ENCODE measurements around the gene SIVA1.

The SIVA1 gene

DNA sequence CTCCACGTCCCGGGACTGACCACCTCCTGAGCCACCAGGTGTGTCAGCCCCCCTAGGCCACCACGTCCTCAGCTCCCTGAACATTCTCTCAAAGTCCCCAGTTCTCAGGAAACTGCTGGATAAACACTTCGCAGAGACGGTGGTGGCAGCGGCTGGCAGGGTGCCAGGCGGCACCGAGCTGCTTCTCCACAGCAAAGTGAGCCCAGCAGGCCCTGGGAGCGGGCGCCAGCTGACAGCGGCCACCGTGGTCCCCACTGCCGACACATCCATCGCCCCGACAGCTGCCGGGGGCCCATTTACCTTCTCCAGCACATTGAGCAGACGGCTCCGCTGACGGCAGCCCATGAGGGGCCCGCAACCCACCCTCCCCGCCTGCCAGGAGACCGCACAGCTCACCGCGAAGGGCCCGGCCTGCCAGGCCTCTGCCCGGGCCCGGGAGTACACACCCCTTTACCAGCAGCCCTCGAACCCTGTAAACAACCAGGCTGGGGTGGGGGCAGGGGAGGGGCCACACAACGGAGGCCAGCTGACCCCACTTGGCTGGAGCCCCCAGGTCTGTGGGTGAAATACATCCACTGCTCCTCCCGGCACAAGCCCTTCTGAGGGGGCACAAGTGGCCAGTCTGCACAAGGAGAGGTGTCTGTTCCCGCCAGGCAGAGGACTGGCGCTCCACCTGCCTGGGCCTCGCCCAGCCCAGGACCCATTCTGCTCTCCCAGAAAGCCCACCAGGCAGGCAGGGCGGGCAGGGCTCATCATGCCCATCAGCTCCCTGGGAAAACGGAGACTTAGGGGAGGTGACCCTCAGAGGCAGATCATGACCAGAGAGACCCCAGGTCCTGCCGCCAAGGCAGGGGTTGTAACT lies 32.1 kb downstream of the SIVA1 start:
- DNase-seq (ENCODE audit: low read depth) = no peak

DNA sequence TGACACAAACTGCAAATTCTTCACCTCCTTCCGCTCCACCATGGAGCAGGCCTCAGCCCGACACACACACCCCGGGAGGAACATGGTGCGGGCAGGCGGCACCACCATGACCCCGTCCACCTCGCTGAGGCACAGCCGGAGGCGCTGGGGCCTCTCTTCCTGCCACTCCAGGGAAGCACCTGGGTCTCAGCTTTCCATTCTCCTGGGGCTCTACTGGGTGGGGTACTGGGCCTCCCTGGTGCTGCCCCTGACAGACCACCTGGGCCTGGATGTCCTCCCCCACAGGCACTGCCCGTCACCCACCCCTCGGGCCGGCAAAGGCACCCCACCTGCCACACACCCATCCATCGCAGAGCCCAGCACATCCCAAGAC lies 32.7 kb downstream of the SIVA1 start:
- no peak for DNase-seq (ENCODE audit: low read depth)

DNA sequence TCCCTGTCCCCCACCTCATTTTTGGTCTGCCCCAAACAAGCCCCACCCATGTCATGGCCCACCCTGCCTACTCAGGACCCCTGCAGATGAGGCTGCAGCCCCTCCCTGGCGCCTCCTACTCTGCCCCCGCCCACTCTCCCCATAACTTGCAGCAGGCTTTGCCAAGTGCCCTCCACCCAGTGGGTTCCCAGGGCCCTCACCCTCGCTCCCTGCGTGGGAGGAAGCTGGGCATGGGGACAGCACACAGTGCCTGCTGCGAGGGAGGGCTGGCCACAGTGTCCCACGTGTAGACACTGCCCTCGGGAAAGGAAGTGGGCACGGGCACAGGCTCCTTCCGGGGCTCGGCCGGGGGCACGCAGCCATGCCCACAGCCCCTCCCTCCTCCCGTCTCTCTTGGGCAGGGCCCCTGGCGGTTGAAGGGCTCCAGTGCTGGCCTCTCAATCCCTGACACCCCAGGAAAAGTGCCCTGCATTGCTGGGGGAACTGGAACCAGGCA lies 33.2 kb downstream of the SIVA1 start:
- DNase-seq (ENCODE audit: low read depth) = no peak

DNA sequence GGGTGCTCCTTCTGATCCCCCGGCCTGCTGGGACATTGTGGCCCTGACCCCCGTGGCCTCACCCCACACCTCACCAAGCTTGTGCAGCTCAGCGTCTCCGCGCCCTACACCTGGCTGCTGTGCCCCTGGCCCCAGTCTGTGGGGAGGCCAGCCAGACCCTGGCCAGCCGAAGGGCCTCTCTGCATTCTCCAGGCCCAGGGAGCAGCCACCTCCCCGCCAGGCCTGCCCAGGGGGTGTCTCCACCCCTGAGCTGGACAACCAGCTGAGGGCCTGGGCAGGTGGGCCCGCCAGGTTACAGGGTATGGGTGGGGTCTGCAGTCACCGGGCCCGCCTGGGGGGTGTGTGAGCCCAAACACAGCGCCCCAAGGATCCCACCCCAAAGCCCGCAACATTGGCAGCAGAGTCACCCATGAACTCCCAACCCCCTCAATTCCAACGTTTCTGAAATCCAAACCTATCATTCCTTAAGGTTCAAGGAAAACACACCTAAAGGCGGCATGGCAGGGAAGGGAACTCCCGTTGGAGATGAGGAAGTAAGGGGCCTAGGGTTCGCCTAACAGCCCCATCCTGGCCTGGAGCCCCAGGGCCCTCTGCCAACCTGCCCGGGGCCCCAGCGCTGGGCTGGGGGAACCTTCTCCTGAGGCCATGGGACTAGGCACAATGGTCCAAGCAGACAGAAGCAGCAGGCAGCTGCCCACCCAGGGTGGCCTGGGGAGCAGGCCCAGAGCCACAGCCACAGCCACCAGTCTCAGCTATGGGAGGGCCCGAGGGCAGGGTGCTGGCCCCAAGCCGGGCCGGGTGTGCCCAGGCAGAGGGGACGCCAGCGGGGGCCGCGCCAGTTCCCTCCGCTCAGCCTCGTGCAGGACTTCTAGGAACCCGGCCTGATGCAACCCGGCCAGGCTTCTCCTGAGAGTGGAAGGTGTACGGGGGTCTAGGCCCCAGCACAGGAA lies 34.1 kb downstream of the SIVA1 start:
- no peak for DNase-seq (ENCODE audit: low read depth)

DNA sequence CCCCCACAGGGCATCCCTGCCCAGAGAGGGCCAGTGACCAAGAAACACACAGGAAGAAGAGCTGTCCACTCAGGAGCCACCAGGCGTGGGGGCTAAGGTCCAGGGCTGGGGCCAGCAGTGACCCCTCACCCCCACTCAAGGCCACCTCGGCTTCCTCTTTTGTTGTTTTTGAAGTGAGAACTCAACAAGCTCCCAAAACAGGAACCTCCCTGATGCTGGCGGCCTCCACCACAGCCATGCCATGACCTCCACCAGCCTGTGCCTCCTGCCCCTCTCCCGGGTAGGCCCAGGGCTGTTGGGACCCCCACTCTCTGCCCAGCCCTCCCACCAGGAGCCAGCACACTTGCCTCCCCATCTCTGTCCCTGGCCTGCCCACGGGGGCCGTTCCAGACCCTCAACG lies 34.8 kb downstream of the SIVA1 start:
- DNase-seq (ENCODE audit: low read depth) = no peak

DNA sequence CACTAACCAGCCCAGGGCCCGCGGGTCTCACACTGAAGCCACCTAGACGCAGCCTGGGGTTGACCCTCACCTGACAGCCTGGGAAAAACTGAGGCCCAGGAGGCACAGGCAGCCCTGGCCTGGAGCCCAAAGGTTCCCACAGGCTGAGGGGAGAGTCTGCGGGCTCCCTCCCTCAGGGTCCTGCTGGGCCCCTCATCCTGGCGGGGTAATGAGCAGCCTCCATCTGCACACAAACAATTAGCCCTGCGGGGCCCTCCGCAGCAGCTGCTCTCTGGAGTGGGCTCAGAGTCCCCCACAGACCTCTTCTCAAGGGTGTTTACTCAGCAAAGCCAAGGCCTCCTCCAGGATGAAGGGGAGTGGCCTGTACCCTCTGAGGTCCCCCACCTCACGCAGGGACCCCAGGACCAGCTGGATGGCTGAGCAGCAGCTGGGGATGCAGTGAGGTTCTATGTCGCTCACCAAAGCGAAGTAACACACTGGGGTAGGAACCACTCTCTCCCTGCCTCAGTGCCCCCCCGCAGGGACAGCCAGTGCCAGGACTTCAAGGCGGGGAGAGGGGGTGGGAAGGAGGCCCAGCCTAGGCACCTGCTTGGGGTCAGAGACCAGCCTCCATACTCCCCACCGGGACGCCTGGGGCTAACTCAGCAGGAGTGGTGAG lies 35.3 kb downstream of the SIVA1 start:
- DNase-seq (ENCODE audit: low read depth) = no peak

DNA sequence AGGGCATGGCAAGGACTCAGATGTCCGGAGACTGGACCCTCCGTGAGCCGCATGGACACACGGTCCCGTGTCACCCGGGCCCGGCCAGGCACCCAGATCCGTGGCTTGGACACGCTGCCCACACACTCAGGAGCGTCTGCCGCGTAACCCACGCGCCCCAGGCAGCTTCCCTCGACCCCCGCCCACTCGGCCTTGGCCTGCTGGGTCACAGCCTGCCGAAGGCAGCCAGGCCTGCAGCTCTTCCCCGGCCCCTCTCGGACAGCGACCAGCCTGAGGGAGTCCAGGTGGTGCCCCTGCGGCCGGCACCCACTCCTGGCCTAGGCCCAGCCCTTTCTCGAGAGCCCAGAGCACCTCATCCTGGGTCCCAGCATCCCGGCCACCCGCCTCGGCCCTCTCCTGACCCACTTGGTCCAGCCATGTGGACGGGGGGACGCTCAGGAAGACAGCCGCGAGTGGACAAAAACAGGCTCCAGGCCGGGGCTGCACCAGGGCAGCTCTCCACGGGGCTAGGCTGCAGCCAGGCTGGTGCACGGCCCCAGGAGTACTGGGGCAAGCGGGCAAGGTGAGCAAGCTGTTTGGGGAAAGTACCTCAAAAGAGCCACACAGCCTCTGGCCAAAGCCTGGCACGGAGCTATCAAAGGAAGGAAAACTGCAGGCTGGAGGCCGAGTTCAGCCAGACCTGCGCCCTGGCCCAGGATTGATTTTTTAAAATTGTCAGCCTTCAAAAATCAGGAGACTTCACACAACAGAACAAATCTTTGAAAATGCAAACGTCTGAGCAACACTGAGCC lies 36.1 kb downstream of the SIVA1 start:
- DNase-seq (ENCODE audit: low read depth) = no peak

DNA sequence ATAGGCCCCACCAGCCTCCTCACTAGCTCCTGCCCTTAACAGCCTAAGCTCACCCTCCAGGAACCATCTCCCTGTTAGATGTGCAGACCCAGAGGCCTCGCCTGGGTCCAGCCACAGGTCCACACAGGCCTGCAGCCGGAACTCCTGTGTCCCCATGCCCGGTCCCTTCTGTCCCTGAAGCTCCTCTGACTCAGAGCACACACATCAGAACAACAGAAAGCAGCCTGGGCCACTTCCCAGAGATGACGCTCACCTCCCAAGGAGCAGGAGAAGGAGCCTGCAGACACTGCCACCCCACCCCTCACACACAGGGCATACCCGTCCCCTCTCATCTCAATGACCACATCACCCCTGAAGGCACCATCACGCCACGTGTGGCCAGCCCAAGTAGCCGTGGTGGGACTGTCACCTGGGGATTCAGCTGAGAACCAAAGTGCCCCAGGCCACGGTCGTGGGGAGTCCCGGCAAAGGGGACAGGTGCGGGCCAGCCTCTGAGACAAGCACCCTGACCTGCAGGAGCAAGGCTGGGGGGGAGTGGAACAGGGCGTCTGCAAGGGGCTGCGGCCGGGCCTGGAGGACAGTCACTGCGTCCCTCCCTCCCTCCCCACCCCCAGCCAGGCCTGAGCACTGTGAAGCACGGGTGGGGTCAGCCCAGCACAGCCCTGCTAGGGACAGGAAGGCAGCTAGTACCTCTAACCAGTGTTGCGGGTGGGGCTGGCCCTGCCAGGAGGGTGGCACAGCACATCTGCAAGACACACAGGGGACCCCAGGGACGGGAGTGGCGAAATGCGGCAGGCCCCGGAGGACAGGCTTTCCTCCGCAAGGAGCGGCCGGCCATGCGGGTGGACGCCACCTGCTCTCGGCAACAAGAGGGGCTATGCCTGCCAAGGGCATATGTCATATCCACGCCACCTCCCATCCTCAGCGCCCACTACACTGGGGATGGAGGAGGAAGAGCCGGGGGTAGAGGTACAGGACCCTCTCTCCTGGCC lies 37.1 kb downstream of the SIVA1 start:
- DNase-seq (ENCODE audit: low read depth) = no peak

DNA sequence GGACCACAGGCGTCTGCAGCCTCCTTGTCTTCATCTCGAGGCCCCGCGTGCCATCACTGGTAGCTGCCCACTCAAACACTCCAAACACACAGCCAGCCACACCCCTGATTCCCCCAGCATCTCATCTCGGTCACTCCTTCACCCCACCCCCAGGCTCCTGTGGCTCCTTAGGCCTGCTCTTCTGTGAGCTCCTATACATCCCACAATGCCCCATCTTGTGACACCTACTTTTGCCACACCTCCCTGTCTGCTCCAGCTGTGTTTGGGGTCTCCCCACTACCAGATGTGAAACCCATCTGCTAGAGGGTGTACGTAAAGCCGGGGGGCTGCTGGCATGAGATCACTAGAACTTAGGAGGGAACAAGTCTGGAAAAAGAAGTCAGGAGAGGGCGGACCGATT lies 38.5 kb downstream of the SIVA1 start:
- no peak for DNase-seq (ENCODE audit: low read depth)

DNA sequence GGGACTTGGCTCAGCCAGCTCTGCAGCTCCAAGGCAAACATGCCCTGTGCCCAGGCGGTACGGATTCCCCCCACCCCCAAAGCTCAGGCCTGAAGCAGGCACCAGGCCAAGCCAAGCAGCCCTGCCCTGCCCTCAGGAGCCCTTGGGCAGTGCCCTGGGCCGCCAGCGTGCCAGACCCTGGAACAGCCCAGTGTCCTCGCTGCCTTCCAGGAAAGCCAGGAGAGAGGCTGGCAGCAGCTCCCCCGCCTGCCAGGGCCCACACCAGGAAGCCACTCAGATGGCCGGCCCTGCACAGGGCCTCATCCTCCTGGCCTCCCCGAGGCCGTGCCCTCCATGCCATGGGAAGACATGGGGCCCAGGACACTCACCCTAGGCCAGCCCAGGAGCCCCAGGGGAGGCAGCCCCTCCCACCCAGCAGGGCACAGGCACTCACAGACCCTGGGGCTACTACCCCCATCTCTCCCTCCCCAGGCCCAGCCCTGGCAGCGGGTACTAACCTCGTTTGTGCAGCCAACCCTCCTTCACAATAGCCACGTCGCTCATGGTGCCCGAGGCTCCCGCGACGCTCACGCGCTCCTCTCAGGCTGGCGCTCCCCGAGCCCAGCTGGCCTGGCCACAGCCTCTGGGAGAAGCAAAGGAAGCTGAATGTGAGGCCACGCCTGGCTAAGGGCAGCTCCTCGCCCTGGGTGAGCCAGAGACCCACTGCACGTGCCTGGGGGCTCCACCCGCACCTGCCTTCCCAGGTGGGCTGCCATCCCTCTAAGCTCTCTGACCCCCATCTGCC lies 39.3 kb downstream of the SIVA1 start:
- no peak for DNase-seq (ENCODE audit: low read depth)

DNA sequence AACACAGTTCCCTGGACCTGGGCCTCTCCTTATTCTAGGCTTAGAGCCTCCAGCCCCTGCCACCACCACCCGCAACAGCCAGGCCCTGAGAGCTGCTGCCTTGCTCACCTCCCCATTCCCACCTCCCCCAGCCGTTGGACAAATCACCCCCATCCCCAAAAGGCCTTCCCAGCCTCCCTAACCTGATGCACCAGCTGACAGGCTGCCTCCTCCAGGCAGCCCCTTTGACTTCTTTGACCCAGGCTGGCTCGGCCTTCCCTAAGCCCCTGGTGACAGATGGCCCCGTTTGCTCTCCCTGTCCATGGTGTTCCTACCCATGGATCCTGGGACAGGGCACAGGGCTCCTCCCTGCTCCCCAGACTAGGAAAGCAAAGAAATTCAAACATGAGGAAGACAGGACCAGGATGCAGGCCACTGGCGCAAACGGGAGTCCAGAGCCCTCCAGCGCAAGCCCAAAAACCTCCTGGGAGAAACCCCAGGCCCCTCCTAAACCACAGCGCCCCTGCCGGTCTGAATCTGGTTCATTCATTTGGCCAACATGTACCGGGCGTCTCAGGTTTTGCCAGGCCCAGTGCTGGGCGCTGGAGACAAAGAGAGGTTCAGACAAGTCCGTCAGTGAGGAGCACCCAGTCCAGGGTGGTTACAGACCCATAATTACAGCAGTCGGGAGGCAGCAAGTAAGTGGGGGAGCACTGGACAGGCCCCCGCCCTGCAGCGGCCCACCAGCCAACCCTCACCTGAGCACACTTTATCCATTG lies 40.2 kb downstream of the SIVA1 start:
- no peak for DNase-seq (ENCODE audit: low read depth)

DNA sequence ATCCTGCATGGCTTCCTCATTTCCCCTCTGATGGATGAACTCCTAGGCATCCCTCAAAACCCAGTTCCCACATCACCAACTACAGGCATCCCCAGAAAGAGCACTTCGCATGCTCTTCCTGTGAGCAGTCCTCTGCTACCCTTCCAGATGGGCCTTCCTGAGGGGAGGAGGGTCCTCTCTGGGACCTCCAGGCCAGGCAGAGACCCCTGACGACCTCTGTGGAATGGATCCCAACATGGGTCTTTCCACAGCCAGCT lies 40.7 kb downstream of the SIVA1 start:
- no peak for DNase-seq (ENCODE audit: low read depth)

DNA sequence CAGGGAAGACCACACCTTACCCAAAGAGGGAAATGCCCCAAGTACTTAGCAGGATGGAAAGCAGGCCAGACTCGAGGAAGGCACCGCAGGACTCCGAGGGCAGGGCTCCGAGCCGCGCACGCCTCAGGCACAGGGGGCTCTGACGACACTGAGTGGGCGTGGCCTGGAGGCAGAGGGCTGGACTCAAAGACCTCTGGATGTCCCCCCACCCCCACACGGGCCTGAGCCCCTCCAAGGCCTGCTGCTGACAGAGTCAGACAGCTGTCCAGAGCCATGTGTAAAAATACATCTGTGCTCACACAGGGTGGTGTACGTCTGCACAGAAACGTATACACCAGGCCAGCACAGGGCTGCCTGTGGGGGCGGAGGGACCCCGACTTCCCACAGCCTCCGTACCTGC lies 41.2 kb downstream of the SIVA1 start:
- DNase-seq (ENCODE audit: low read depth) = no peak

DNA sequence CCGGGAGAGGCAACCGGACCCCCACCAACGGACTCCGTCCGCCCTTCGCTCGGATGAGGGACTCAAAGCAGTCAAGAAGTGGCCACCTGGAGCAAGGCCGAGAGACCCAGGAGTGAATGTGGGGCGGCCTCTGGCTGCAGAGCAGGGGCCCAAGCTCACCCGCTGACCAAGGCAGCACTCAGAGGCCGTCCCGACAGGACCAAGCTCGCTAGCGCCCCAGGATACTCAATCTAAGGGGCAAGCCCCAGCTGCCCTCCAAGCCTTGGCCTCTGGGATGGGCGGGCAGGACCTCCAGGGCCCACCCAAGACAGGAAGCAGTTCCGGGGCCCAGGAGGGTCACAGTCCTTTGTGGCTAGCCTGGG lies 41.7 kb downstream of the SIVA1 start:
- DNase-seq (ENCODE audit: low read depth) = no peak

DNA sequence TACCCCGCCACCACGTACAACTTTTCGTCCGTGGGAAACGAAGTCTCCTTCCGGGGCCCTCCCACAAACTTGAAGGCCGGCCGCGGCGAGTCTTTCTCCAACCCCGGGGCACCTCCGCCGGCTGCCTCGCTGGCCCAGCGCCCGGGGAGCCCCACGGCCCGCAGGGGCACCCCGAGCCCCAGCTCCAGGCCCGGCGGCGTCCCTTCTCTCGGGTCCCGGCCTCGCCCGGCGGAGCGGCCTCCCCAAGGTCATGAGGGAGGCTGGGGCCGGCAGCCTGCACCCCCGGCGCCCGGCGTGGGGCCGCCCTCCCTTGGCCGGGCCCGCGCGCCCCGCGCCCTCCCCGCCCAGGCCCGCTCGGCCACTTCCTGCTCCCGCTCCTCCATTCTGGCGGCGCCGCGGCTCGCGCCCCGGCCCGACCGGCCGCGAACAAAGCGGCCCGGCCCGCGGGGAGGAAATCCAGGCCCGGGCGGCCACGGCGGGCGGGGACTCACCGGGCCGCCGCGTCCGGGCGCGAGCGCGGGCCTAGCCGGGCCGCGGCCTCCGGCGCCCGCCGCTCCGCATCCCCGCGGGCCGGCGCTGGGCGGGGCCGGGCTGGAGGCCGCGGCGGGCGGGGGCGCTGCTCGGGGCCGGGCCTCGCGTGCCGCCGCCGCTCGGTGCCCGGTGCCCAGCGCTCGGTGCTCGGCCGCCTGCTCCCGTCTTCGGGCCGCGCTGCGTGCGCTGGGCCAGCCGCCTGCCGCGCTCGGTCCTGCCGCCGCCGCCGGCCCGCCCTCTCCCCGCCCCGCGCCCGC lies 42.2 kb downstream of the SIVA1 start, which contains the start of gene AKT1:
Gene AKT1 (minus strand): TSS at position 756 of the 788 bp plus-strand sequence. CDS start 3,105 bp downstream, outside the sequence.
- no peak for DNase-seq (ENCODE audit: low read depth)

DNA sequence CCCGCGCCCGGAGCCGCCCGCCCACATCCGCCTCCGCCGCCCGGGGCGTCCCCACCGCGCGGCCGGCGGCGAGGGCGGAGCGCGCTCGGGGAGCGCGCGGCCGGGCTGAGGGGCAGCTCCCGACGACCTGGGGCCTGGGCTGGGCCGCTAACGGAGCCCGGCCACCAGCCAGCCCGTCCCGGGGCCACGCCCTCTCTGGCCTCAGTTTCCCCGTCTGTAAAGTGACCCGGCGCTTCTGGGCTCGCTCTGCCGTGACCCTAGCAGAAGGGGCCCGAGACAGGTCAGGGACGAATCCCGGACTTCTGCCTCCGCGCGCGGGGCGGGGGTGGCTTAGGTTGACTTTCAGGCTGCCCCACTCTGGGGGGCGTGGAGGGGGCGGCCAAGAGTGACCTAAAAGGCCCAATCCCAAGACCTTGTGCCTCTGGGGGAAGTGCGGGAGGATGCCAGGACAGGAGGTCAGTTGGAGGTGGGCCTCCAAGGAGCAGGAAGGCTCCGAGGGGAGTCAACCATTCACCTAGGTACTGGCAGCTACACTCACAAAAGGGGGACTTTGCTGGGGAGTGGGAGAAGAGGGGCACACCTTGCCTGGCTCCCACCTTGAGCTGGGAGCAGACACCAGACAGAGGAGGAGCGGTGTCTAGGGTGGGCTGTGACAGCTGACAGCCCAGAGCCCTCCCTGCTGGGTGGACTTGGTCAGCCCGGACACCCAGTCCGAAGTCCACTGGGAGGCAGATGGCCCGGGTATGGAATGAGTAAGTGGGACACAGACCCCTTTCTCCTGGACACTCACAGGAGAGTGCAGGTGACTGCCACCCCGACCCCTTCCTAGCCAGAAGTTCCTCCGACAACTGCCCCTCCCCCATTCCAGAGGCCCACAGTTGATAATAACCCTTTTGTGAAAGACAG lies 43.1 kb downstream of the SIVA1 start:
- DNase-seq (ENCODE audit: low read depth) = peak; percentile 49

DNA sequence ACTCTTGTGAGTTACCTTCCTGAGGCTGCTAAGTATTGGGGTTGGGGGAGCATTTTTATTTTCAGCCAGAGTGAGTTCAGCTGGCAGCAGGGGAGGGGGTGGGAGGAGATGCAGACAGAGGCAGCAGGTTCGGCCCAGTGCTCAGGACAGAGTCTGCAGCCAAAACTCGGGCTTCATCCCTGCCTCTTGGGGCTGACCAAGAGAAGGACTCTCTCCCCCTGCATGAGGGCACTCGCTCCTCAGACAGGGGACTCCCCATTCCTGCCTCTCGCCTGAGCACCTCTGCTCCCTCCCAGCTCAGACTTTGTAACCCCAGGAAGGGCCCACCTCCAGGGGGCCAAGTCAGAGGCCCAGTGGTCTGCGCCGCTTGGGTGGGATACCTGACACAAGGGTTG lies 43.7 kb downstream of the SIVA1 start:
- DNase-seq (ENCODE audit: low read depth) = no peak
